Hepatocyte (in vitro differentiated cells): ENCODE data around the gene HNF4A.

ENCODE experiments used
- CTCF ChIP-seq: fragments of 200-600 bp; sonication (generic); IDR thresholded peaks from 2 replicates; pipeline ENCODE4 v1.5.1; 2016; ENCODE audit warnings: antibody characterized with exemption, mild to moderate bottlenecking; ENCODE audit not compliant: poor library complexity
- EZH2 ChIP-seq: fragments of 200-600 bp; sonication (generic); IDR thresholded peaks from 2 replicates; pipeline ENCODE4 v1.6.1; 2016; ENCODE audit warnings: antibody characterized with exemption, mild to moderate bottlenecking, borderline replicate concordance
- EZH2phosphoT487 ChIP-seq: fragments of 200-600 bp; sonication (generic); IDR thresholded peaks from one replicate; pipeline ENCODE4 v1.6.1; 2018; ENCODE audit warnings: antibody characterized with exemption, mild to moderate bottlenecking, low read depth, moderate library complexity; ENCODE audit not compliant: unreplicated experiment, severe bottlenecking

- TF ChIP-seq CTCF = no peak
- TF ChIP-seq EZH2 = no peak
- no peak for TF ChIP-seq EZH2phosphoT487
Measured at GRCh38 chr20:44431118-44431501, 75.6 kb downstream of the HNF4A start.
